GM12874 (cell line): ENCODE measurements around the gene MBOAT2.

Experiments
- TF ChIP-seq, protein P1 (sequence below): IDR thresholded peaks from 2 replicates; pipeline ENCODE4 v1.5.1; 2011; ENCODE audit warnings: low read depth, mild to moderate bottlenecking, control low read depth, low read length, moderate library complexity; ENCODE audit not compliant: insufficient read depth

Gene MBOAT2

DNA sequence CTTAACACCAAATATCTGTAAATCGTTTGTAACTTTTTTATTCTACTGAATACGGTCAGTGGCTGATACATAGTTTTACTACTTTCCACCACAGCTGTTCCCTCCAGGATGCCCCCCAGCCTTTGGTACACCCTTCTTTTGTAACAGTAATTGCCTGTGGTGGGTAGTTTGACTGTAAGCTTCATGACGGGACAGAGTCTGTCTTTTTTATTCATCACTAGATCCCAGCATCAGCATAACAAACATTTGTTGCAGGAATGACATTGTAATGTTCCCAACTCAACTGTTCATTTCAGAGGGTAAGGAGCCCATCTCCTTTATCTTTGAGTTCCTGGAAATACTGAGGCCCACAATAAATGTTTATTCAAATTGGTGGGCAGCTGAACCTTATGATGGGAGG, 67.5 kb downstream of the MBOAT2 start:
- TF ChIP-seq, protein P1, sequence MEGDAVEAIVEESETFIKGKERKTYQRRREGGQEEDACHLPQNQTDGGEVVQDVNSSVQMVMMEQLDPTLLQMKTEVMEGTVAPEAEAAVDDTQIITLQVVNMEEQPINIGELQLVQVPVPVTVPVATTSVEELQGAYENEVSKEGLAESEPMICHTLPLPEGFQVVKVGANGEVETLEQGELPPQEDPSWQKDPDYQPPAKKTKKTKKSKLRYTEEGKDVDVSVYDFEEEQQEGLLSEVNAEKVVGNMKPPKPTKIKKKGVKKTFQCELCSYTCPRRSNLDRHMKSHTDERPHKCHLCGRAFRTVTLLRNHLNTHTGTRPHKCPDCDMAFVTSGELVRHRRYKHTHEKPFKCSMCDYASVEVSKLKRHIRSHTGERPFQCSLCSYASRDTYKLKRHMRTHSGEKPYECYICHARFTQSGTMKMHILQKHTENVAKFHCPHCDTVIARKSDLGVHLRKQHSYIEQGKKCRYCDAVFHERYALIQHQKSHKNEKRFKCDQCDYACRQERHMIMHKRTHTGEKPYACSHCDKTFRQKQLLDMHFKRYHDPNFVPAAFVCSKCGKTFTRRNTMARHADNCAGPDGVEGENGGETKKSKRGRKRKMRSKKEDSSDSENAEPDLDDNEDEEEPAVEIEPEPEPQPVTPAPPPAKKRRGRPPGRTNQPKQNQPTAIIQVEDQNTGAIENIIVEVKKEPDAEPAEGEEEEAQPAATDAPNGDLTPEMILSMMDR, result no peak

DNA sequence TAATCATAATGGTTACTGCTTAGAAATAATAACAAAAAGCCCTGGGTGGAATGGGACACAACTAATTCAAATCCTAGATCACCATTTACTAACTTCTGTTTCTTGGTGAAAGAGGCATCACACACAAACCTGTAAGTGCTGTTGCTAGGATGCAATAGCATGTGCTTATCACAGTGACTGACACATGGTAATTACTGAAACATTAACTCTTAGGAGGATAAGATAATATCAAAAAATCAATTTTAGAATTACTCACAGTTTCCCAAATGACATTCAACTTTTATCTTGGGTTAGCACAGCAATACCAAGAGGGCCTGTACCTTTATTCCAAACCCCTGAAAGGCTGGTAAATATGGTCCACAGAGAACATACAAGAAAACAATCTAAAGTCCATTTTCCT, 69.1 kb downstream of the MBOAT2 start:
- TF ChIP-seq, protein P1, result no peak

DNA sequence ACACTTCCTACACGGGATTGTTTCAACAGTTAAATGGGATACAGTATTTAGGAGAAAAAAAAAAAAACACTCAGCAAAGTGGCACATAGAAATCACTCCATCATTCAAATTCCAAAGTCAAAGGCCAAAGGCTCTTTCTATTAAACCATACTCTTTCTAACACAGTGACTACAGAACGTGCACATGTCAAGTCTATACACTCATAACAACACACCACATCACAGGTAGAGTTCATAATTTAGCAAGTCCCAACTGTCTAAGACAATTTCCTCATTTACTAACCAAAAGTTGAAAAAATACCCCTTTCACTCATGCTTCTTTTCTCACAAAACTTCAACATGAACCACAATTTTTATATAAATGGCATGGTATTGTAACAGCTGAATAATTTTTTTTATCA, 70.8 kb downstream of the MBOAT2 start:
- TF ChIP-seq, protein P1, result no peak

DNA sequence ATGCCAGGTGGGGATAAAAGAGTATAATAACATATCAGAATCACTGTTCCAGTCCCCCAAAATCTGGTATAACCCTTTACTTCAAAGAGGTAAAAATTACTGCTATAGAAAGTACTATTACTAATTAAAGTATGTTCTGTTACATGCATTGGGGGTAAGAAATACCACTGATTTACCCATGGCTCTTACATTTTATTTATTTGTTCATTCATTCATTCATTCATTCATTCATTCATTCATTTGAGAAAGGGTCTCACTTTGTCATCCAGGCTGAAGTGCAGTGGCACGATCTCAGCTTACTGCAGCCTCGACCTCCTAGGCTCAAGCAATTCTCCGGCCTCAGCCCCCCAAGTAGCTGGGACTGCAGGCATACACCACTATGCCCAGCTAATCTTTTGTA, 74.4 kb downstream of the MBOAT2 start:
- TF ChIP-seq, protein P1, result no peak

DNA sequence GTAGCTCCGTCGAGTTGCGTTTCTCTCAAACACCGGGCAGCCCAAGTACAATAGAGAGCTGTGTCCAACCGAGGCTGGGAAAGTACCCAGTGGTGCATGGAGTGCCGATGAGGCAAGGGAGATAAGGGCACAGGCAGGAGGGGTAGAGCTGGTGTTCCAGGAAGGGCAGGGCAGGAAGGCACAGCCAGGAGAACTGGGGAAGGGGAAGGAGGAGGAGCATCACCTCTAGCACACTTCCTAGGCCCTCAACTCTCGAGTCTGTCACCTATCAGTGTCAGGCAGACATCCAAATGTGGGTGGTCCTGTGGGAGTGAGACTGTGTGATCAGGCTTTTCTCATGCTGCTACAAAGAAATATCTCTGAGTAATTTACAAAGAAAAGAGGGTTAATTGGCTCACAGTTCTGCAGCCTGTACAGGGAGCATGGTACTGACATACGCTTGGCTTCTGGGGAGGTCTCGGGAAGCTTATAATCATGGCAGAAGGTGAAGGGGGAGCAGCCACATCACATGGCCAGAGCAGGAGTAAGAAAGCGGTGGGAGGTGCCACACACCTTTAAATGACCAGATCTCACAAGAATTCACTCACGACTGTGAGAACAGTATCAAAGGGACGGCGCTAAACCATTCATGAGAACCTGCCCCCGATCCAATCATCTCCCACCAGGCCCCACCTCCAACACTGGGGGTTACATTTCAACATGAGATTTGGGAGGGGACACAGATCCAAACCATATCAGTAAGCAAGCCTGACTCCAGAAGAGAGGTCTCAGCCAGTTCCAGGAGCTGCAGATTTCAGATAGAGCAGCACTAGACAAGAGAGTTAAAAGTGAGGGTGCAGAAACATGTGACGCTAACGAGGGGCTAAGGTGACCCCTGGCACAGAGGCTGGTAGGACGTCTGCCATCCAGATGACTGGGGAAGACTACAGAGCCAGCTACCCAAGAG, 75.7 kb downstream of the MBOAT2 start:
- TF ChIP-seq, protein P1, result no peak

DNA sequence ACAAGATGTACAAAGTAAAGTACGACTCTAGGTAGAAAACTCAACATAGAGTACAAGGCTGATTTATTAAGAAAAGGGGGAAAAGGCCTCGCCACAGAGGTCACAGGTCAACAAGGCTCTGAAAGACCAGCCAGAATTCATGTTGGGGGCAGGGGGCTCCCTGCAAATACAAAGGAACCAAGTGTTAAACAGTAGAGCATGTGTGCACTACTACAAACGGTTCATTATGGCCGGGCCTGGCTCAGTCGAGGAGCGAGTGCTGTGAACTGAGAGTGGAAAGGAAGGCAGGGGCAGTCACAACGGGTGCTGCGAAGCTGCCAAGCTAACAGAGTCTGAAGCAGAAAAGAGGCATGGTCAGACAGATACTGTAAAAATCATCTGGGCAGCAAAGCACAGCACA, 77.1 kb downstream of the MBOAT2 start:
- TF ChIP-seq, protein P1, result no peak

DNA sequence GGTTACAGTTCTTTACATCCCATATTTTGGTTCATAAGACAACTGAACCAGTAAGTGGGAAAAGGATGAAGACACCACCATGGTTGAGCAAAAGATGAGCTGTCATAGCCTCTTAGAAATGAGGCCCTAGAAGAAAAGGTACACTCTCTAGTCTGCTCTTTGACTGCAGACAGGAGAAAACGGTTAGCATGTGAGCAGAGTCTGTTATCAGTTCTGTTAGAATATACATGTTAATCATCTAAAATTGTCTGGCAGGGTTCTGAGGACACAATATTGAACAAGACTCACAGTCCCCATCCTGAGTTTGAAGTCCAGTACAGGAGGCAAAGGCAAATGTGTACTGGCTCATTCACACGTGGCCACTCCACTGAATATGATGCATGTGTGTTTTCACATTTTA, 78.1 kb downstream of the MBOAT2 start:
- TF ChIP-seq, protein P1, result no peak
